CD14-positive monocyte (primary cell): ENCODE data around the gene SLC41A1. TPM values are rescaled to one million over a fixed set of nuclear protein-coding genes. Genes with fewer than 3 reads are reported as not detected.

Experiments
- DNase-seq, 3 donors: peaks; one replicate each; pipeline ENCODE4 v3.0.0-alpha.2; 2011 to 2022
- H2AFZ ChIP-seq: 2 replicates; pipeline ENCODE4 v1.6.0; 2012; ENCODE audit warnings: mild to moderate bottlenecking, low read depth, low read length, inconsistent platforms; ENCODE audit not compliant: insufficient read depth, poor library complexity, severe bottlenecking
- H3K27ac ChIP-seq, 2 donors: 1 replicate in 1 of 2; 2 replicates in 1 of 2; pipeline ENCODE4 v1.5.1; 2012 to 2013; ENCODE audit warnings: low read length in 2 of 2, control low read depth in 1 of 2, inconsistent platforms in 1 of 2, low read depth in 1 of 2, mild to moderate bottlenecking in 1 of 2
- H3K27me3 ChIP-seq, 2 donors: one replicate each; pipeline versions ENCODE4 v1.6.0 to v1.6.1; 2011 to 2013; ENCODE audit warnings: low read length in 2 of 2; ENCODE audit not compliant: control insufficient read depth in 2 of 2, insufficient read depth in 2 of 2
- H3K36me3 ChIP-seq, 2 donors: replicated peaks in 1 of 2; 1 replicate in 1 of 2; 2 replicates in 1 of 2; pipeline versions ENCODE4 v1.5.1 to v1.6.1; 2012 to 2013; ENCODE audit warnings: low read length in 2 of 2, control low read depth in 1 of 2, inconsistent platforms in 1 of 2, mild to moderate bottlenecking in 1 of 2; ENCODE audit not compliant: insufficient read depth in 2 of 2, control insufficient read depth in 1 of 2
- H3K4me1 ChIP-seq, 2 donors: 1 replicate in 1 of 2; 2 replicates in 1 of 2; pipeline versions ENCODE4 v1.5.1 to v1.6.1; 2012 to 2013; ENCODE audit warnings: low read length in 2 of 2, control low read depth in 1 of 2, inconsistent platforms in 1 of 2, mild to moderate bottlenecking in 1 of 2, moderate library complexity in 1 of 2; ENCODE audit not compliant: insufficient read depth in 2 of 2, control insufficient read depth in 1 of 2
- H3K4me2 ChIP-seq: replicated peaks from 2 replicates; pipeline ENCODE3; 2012; ENCODE audit warnings: low read length, moderate library complexity, mild to moderate bottlenecking; ENCODE audit not compliant: poor library complexity, severe bottlenecking; ENCODE audit errors: extremely low read depth
- H3K4me3 ChIP-seq, 3 experiments: fragments of 200-600 bp in 1 of 3; sonication (generic) in 1 of 3; replicated peaks in 1 of 3; 1 replicate in 2 of 3; 2 replicates in 1 of 3; pipeline ENCODE4 v1.5.1; 2011 to 2013; ENCODE audit warnings: low read length in 3 of 3, mild to moderate bottlenecking in 3 of 3, control low read depth in 2 of 3, low read depth in 2 of 3, inconsistent platforms in 1 of 3, moderate library complexity in 1 of 3
- H3K79me2 ChIP-seq: 2 replicates; pipeline ENCODE4 v1.6.0; 2012; ENCODE audit warnings: mild to moderate bottlenecking, control low read depth, inconsistent platforms, low read length, moderate library complexity; ENCODE audit not compliant: insufficient read depth
- H3K9ac ChIP-seq: 2 replicates; pipeline ENCODE4 v1.6.0; 2017; ENCODE audit warnings: low read length, mild to moderate bottlenecking; ENCODE audit not compliant: insufficient read depth, poor library complexity, severe bottlenecking
- H3K9me3 ChIP-seq, 2 donors: replicated peaks in 1 of 2; 1 replicate in 1 of 2; 2 replicates in 1 of 2; pipeline versions ENCODE4 v1.5.1 to v1.6.1; 2012 to 2013; ENCODE audit warnings: low read length in 2 of 2, control low read depth in 1 of 2; ENCODE audit not compliant: control insufficient read depth in 1 of 2, insufficient read depth in 1 of 2
- H4K20me1 ChIP-seq: 2 replicates; pipeline ENCODE4 v1.6.0; 2012; ENCODE audit warnings: mild to moderate bottlenecking, low read length, control low read depth, moderate library complexity; ENCODE audit not compliant: insufficient read depth
- H3K27ac Mint-ChIP-seq, 7 donors: one replicate each; pipeline ENCODE4 v1.8.0; 2020; ENCODE audit warnings: mild to moderate bottlenecking in 7 of 7, mixed read lengths in 7 of 7, moderate library complexity in 6 of 7, inconsistent platforms in 2 of 7
- H3K27me3 Mint-ChIP-seq, 3 donors: one replicate each; pipeline ENCODE4 v1.8.0; 2021 to 2022; ENCODE audit warnings: low read depth in 3 of 3, mild to moderate bottlenecking in 3 of 3, mixed read lengths in 3 of 3, moderate library complexity in 3 of 3, inconsistent platforms in 1 of 3
- H3K36me3 Mint-ChIP-seq, 2 donors: one replicate each; pipeline ENCODE4 v1.8.0; 2020; ENCODE audit warnings: mixed read lengths in 2 of 2, inconsistent platforms in 1 of 2, mild to moderate bottlenecking in 1 of 2
- H3K4me1 Mint-ChIP-seq: one replicate; pipeline ENCODE4 v1.8.0; 2020; ENCODE audit warnings: mild to moderate bottlenecking, mixed read lengths
- H3K4me3 Mint-ChIP-seq, 2 donors: one replicate each; pipeline ENCODE4 v1.8.0; 2020; ENCODE audit warnings: mild to moderate bottlenecking in 2 of 2, mixed read lengths in 2 of 2, moderate library complexity in 1 of 2
- H3K9me3 Mint-ChIP-seq, 7 donors: one replicate each; pipeline ENCODE4 v1.8.0; 2020 to 2022; ENCODE audit warnings: mixed read lengths in 7 of 7, mild to moderate bottlenecking in 6 of 7, moderate library complexity in 6 of 7, inconsistent platforms in 2 of 7
- WGBS: methylation state at CpG from one replicate; pipeline ENCODE4 v1.1.5; 2013; ENCODE audit warnings: missing lambda C conversion rate; ENCODE audit not compliant: insufficient coverage; 5-methylcytosine and 5-hydroxymethylcytosine counted together
- intact Hi-C, 2 donors: fragments of 100-400 bp; cut with micrococcal nuclease; formaldehyde crosslinking; loops; one replicate each; pipeline versions ENCODE4 v1.15.0 to v1.15.1; 2023
- polyA plus RNA-seq, 3 donors: library from polyadenylated mRNA; depleted of rRNA in 1 of 3; unstranded in 2 of 3; stranded (reverse) in 1 of 3; fragments of 300-500 nt in 2 of 3; fragments of >200 nt in 1 of 3; fragmentation: Illumina TruSeq in 2 of 3; gene quantifications; 1 replicate in 2 of 3; 2 replicates in 1 of 3; pipeline ENCODE4 v1.2.3, GENCODE V29; 2012 to 2021
- TF ChIP-seq, protein P1 (sequence below): fragments of 200-600 bp; IDR thresholded peaks from one replicate; pipeline ENCODE4 v1.8.0; 2022; ENCODE audit warnings: antibody characterized with exemption, mild to moderate bottlenecking

The SLC41A1 gene
- polyA plus RNA-seq, 3 donors, result 0.54 to 2.3 (median 1.1) TPM

DNA sequence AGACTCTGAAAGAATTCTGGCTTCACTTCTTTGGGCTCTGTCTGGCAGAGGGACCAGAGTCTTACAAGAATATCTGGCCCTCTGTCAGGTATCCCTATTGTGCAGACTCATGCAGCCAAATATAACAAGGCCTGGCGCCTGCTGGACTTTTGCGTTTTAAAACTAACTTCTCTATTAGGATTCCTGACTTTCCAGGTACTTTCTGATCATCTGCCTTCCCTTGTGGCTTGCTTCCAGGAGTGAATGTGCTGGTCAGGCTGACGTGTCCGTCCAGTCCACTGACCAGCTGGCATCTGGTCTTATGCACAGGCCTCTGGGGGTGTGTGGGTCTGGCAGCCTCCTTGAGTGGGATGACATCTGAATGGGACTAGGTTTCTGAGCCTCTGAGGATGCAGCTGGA, 29.1 kb downstream of the SLC41A1 start:
- Histone ChIP-seq H3K4me1 (peaks cover under 1 to 4% of the 10 kb centered on the region in 2 donors), H3K9me3 (no peaks in the 10 kb centered on the region), H3K9ac (no peak overlapping the region), H3K27me3 (no peaks in the 10 kb centered on the region), H2AFZ (no peak overlapping the region), H3K36me3 (no peaks in the 10 kb centered on the region), H3K27ac (no peak overlapping the region), H3K79me2 (no peaks in the 10 kb centered on the region), H3K4me2 (no peak overlapping the region), H4K20me1 (no peaks in the 10 kb centered on the region), H3K4me3 (no peak overlapping the region)
- WGBS, result 100% methylated on average over 4 of the region's 4 CpGs
- Mint-ChIP-seq H3K27ac (no peak overlapping the region), H3K36me3 (no peaks in the 10 kb centered on the region), H3K4me1 (peaks cover 12% of the 10 kb centered on the region), H3K27me3 (peaks cover 0 to 3% (median 2%) of the 10 kb centered on the region in 3 donors), H3K9me3 (peaks cover 0 to 1% (median 0%) of the 10 kb centered on the region in 7 donors), H3K4me3 (no peak overlapping the region)
- TF ChIP-seq, protein P1, sequence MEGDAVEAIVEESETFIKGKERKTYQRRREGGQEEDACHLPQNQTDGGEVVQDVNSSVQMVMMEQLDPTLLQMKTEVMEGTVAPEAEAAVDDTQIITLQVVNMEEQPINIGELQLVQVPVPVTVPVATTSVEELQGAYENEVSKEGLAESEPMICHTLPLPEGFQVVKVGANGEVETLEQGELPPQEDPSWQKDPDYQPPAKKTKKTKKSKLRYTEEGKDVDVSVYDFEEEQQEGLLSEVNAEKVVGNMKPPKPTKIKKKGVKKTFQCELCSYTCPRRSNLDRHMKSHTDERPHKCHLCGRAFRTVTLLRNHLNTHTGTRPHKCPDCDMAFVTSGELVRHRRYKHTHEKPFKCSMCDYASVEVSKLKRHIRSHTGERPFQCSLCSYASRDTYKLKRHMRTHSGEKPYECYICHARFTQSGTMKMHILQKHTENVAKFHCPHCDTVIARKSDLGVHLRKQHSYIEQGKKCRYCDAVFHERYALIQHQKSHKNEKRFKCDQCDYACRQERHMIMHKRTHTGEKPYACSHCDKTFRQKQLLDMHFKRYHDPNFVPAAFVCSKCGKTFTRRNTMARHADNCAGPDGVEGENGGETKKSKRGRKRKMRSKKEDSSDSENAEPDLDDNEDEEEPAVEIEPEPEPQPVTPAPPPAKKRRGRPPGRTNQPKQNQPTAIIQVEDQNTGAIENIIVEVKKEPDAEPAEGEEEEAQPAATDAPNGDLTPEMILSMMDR, result no peak
- DNase-seq, result no peak
- intact Hi-C loops, result no loop called here

DNA sequence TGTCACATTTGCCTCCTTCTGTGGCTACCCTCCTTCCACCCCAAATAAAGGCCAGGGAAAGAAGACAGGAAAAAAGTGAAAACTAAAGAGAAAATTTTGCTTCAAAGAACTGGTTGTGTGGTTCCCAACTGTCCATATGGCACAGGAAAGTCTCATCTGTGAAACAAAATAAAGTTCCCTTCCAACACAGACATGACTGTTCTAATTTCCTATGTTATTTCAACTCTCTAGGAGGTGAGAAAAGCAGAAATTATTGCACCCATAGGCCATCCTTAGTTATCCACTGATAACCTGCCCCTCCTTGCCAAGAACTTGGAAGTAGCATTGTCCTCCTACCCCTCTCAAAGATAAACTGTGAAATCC, 29.6 kb downstream of the SLC41A1 start:
- Histone ChIP-seq H3K27me3 (no peaks in the 10 kb centered on the region), H3K79me2 (no peaks in the 10 kb centered on the region), H2AFZ (no peak overlapping the region), H3K9me3 (no peaks in the 10 kb centered on the region), H3K4me3 (no peak overlapping the region), H3K4me1 (peaks cover 5 to 8% of the 10 kb centered on the region in 2 donors), H3K4me2 (no peak overlapping the region), H4K20me1 (no peaks in the 10 kb centered on the region), H3K36me3 (no peaks in the 10 kb centered on the region), H3K27ac (no peak overlapping the region), H3K9ac (no peak overlapping the region)
- no peak overlapping the region for H3K27ac Mint-ChIP-seq
- intact Hi-C loops, result no loop called here
- H3K9me3 Mint-ChIP-seq, result peaks cover 0 to 1% (median 0%) of the 10 kb centered on the region in 7 donors
- DNase-seq, result no peak
- H3K36me3 Mint-ChIP-seq, result no peaks in the 10 kb centered on the region
- peaks cover 0 to 3% (median 2%) of the 10 kb centered on the region in 3 donors for H3K27me3 Mint-ChIP-seq
- H3K4me3 Mint-ChIP-seq, result no peak overlapping the region
- TF ChIP-seq, protein P1, result no peak
- peaks cover 17% of the 10 kb centered on the region for H3K4me1 Mint-ChIP-seq
